ENCODE results near the gene CYP26B1. TPM values are rescaled to one million over a fixed set of nuclear protein-coding genes. Genes with fewer than 3 reads are reported as not detected.
A peak's percentile ranks its signal among the peaks of the same experiment; 100 is the strongest.

Gene CYP26B1
- total RNA-seq, 1 experiment from 2014 or later: 0.20 TPM

- Mint-ChIP-seq H3K27ac (no peak overlapping the region), H3K4me3 (no peak overlapping the region; a peak in 1 of 5 replicates), H3K27me3 (ENCODE audit: low read depth) (peaks cover 49% of the 10 kb centered on the region), H3K9me3 (no peaks in the 10 kb centered on the region; a peak in 1 of 5 replicates), H3K36me3 (ENCODE audit: insufficient read depth in 1 of 3, low read depth in 3 of 3) (no peaks in the 10 kb centered on the region), H3K4me1 (peaks cover 5 to 19% of the 10 kb centered on the region in 2 experiments)
- no peak overlapping the region for H2BK5ac ChIP-seq (ENCODE audit: insufficient read length, low read length)
- H3K23me2 ChIP-seq (ENCODE audit: insufficient read length, low read depth, low read length, poor library complexity, severe bottlenecking): no peaks in the 10 kb centered on the region
- no peak overlapping the region for H2BK120ac ChIP-seq (ENCODE audit: low read depth, low read length, poor library complexity, severe bottlenecking)
- no peaks in the 10 kb centered on the region for H3K79me2 ChIP-seq (ENCODE audit: insufficient read depth, low read length)
- no peak overlapping the region for H3K56ac ChIP-seq (ENCODE audit: insufficient read length, low read depth, low read length)
- H3T11ph ChIP-seq (ENCODE audit: low read length): no peak overlapping the region
- no peak overlapping the region for H4K8ac ChIP-seq (replicated peaks; ENCODE audit: insufficient read length, low read depth, low read length)
- no peak overlapping the region for H3K18ac ChIP-seq (ENCODE audit: insufficient read length, low read depth, low read length)
- H4K5ac ChIP-seq (ENCODE audit: insufficient read length, low read depth, low read length): no peak overlapping the region
- H2AK5ac ChIP-seq (ENCODE audit: insufficient read length, low read length): no peak overlapping the region
- no peaks in the 10 kb centered on the region for H3K9me3 ChIP-seq (ENCODE audit: control insufficient read depth, low read depth, low read length)
- no peak overlapping the region for H2BK20ac ChIP-seq (ENCODE audit: low read depth, low read length, poor library complexity, severe bottlenecking)
- peak; percentile 80 for DNase-seq
- no CpG with 5 or more reads among the region's 10 CpGs for WGBS (ENCODE audit: extremely low coverage, insufficient read length, low lambda C conversion rate)
- no peak overlapping the region for H3K23ac ChIP-seq (ENCODE audit: insufficient read length, low read depth, low read length)
- TF ChIP-seq, protein P1, sequence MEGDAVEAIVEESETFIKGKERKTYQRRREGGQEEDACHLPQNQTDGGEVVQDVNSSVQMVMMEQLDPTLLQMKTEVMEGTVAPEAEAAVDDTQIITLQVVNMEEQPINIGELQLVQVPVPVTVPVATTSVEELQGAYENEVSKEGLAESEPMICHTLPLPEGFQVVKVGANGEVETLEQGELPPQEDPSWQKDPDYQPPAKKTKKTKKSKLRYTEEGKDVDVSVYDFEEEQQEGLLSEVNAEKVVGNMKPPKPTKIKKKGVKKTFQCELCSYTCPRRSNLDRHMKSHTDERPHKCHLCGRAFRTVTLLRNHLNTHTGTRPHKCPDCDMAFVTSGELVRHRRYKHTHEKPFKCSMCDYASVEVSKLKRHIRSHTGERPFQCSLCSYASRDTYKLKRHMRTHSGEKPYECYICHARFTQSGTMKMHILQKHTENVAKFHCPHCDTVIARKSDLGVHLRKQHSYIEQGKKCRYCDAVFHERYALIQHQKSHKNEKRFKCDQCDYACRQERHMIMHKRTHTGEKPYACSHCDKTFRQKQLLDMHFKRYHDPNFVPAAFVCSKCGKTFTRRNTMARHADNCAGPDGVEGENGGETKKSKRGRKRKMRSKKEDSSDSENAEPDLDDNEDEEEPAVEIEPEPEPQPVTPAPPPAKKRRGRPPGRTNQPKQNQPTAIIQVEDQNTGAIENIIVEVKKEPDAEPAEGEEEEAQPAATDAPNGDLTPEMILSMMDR (conservative IDR thresholded peaks at IDR 0.05): peak; percentile 97
- no peak overlapping the region for H2BK15ac ChIP-seq (ENCODE audit: low read depth, low read length)
- H3K27ac ChIP-seq (ENCODE audit: insufficient read length, low read depth, low read length): no peak overlapping the region
- H2BK12ac ChIP-seq (ENCODE audit: insufficient read length, low read depth, low read length): no peak overlapping the region
- H4K20me1 ChIP-seq (ENCODE audit: control insufficient read depth, insufficient read depth, insufficient read length): no peaks in the 10 kb centered on the region
- no peaks in the 10 kb centered on the region for H3K4me1 ChIP-seq (ENCODE audit: insufficient read depth, low read length)
- H4K91ac ChIP-seq (ENCODE audit: insufficient read length, low read depth, low read length): no peak overlapping the region
- H3K27me3 ChIP-seq (ENCODE audit: insufficient read depth, low read length): peaks cover 23% of the 10 kb centered on the region; the same call in 1 of the 2 replicates
- no peak overlapping the region for H3K4me2 ChIP-seq (ENCODE audit: insufficient read depth, insufficient read length, low read length)
- no peak overlapping the region for H2AFZ ChIP-seq (ENCODE audit: low read length)
- H3K79me1 ChIP-seq (ENCODE audit: insufficient read depth, low read depth, low read length, poor library complexity, severe bottlenecking): no peaks in the 10 kb centered on the region
- no peak overlapping the region for H3K14ac ChIP-seq (ENCODE audit: insufficient read depth, low read length)
- H3K4ac ChIP-seq (ENCODE audit: low read depth, low read length): no peak overlapping the region
- H3K9ac ChIP-seq (ENCODE audit: extremely low read depth, insufficient read length, low read length): no peak overlapping the region
Observed at GRCh38 chr2:72137498-72138010, 10.1 kb downstream of the CYP26B1 start.
